HepG2 (cell line): ENCODE data around the gene RNU4-1. TPM values are rescaled to one million over a fixed set of nuclear protein-coding genes. Genes with fewer than 3 reads are reported as not detected.

Experiments used
- AGO1 ChIP-seq: fragments of 200-400 bp; formaldehyde crosslinking; IDR thresholded peaks from 2 replicates; pipeline ENCODE4 v1.6.1; 2017; ENCODE audit warnings: mild to moderate bottlenecking, low read depth, low read length, moderate library complexity; ENCODE audit not compliant: poor library complexity, severe bottlenecking
- ATF5 ChIP-seq: sonication (generic); formaldehyde crosslinking; IDR thresholded peaks from 2 replicates; pipeline ENCODE4 v1.4.0; 2020; ENCODE audit warnings: mild to moderate bottlenecking, low read depth, missing genetic modification reagents
- DMTF1 ChIP-seq: sonication (generic); formaldehyde crosslinking; IDR thresholded peaks from 2 replicates; pipeline ENCODE4 v1.4.0; 2020; ENCODE audit warnings: mild to moderate bottlenecking, missing genetic modification reagents
- GABPB1 ChIP-seq: IDR thresholded peaks from 2 replicates; pipeline ENCODE4 v1.6.1; 2016; ENCODE audit warnings: mild to moderate bottlenecking, missing genetic modification reagents, moderate library complexity, missing compliant biosample characterization
- JUNB ChIP-seq: sonication (generic); formaldehyde crosslinking; IDR thresholded peaks from 2 replicates; pipeline ENCODE4 v1.8.0; 2022; ENCODE audit warnings: missing genetic modification reagents, mild to moderate bottlenecking, borderline replicate concordance
- NFATC3 ChIP-seq: sonication (generic); formaldehyde crosslinking; IDR thresholded peaks from 2 replicates; pipeline ENCODE4 v1.5.1; 2020; ENCODE audit warnings: mild to moderate bottlenecking, missing genetic modification reagents
- PITX1 ChIP-seq: sonication (generic); formaldehyde crosslinking; IDR thresholded peaks from 2 replicates; pipeline ENCODE4 v1.5.1; 2020; ENCODE audit warnings: mild to moderate bottlenecking, missing genetic modification reagents
- PRDM15 ChIP-seq: sonication (generic); formaldehyde crosslinking; IDR thresholded peaks from 2 replicates; pipeline ENCODE4 v1.4.0; 2020; ENCODE audit warnings: missing genetic modification reagents
- REL ChIP-seq: sonication (generic); formaldehyde crosslinking; conservative IDR thresholded peaks from 2 replicates; pipeline ENCODE4 v1.8.0; 2022; ENCODE audit warnings: mild to moderate bottlenecking, missing genetic modification reagents, moderate library complexity
- REXO4 ChIP-seq: sonication (generic); formaldehyde crosslinking; IDR thresholded peaks from 2 replicates; pipeline ENCODE4 v1.8.0; 2022; ENCODE audit warnings: missing genetic modification reagents, mild to moderate bottlenecking, borderline replicate concordance
- SP140L ChIP-seq: sonication (generic); formaldehyde crosslinking; IDR thresholded peaks from 2 replicates; pipeline ENCODE4 v1.4.0; 2020; ENCODE audit warnings: missing genetic modification reagents, borderline replicate concordance
- THAP7 ChIP-seq: sonication (generic); formaldehyde crosslinking; IDR thresholded peaks from 2 replicates; pipeline ENCODE4 v1.8.1; 2023; ENCODE audit warnings: mild to moderate bottlenecking, missing genetic modification reagents
- ZNF101 ChIP-seq: sonication (generic); formaldehyde crosslinking; IDR thresholded peaks from 2 replicates; pipeline ENCODE4 v1.4.0; 2020; ENCODE audit warnings: mild to moderate bottlenecking, low read depth, missing genetic modification reagents, borderline replicate concordance
- ZNF205 ChIP-seq: IDR thresholded peaks from 2 replicates; pipeline ENCODE4 v1.6.1; 2018; ENCODE audit warnings: missing biosample characterization, missing genetic modification reagents
- ZNF350 ChIP-seq: sonication (generic); formaldehyde crosslinking; IDR thresholded peaks from 2 replicates; pipeline ENCODE4 v1.4.0; 2020; ENCODE audit warnings: mild to moderate bottlenecking, low read depth, missing genetic modification reagents, borderline replicate concordance
- ZNF362 ChIP-seq: sonication (generic); formaldehyde crosslinking; IDR thresholded peaks from 2 replicates; pipeline ENCODE4 v1.4.0; 2020; ENCODE audit warnings: missing genetic modification reagents, mild to moderate bottlenecking, borderline replicate concordance
- ZNF619 ChIP-seq: sonication (generic); formaldehyde crosslinking; IDR thresholded peaks from 2 replicates; pipeline ENCODE4 v1.4.0; 2020; ENCODE audit warnings: mild to moderate bottlenecking, missing genetic modification reagents
- ZNF777 ChIP-seq: sonication (generic); formaldehyde crosslinking; IDR thresholded peaks from 2 replicates; pipeline ENCODE4 v1.4.0; 2020; ENCODE audit warnings: missing genetic modification reagents
- ZNF879 ChIP-seq: sonication (generic); formaldehyde crosslinking; IDR thresholded peaks from 2 replicates; pipeline ENCODE4 v1.8.1; 2023; ENCODE audit warnings: missing genetic modification reagents
- ZSCAN9 ChIP-seq: IDR thresholded peaks from 2 replicates; pipeline ENCODE4 v1.6.1; 2016; ENCODE audit warnings: borderline replicate concordance
- polyA plus RNA-seq, 8 experiments: library from polyadenylated mRNA; depleted of rRNA in 3 of 8; stranded (reverse) in 7 of 8; unstranded in 1 of 8; fragments of >200 nt; fragmentation: Illumina TruSeq in 4 of 8; extraction: Trizol in 4 of 8; gene quantifications; 2 replicates each; pipeline versions ENCODE4 v1.2.1 to v1.2.3, GENCODE V29; 2011 to 2016; ENCODE audit warnings: low read depth in 4 of 8, missing spikeins in 1 of 8, mixed read lengths in 1 of 8; ENCODE audit not compliant: insufficient read depth in 1 of 8
- total RNA-seq, 5 experiments: library from RNA; depleted of rRNA; stranded (reverse); fragments of >200 nt; fragmentation: Illumina TruSeq; extraction: Trizol; gene quantifications; 2 replicates each; pipeline ENCODE4 v1.2.3, GENCODE V29; 2016; ENCODE audit warnings: low read depth in 1 of 5

RNU4-1 gene
- total and polyA plus RNA-seq, 2 of the 13 experiments (the other 11 are each of a cell fraction or from before 2014, with no cell fraction given), result 7,407 TPM; not detected in 1

GRCh38 chr12:120292661-120293531, at the start of gene RNU4-1 (continued):
- TF ChIP-seq ZNF777 (CRISPR knock-in tag) (no peak), NFATC3 (CRISPR knock-in tag) (no peak), ZSCAN9 (peak; percentile 84; the same call in 1 of the 2 replicates), ZNF619 (CRISPR knock-in tag) (no peak), JUNB (CRISPR knock-in tag) (peak; percentile 79; the same call in 1 of the 2 replicates), PRDM15 (CRISPR knock-in tag) (peak; percentile 65; the same call in 1 of the 2 replicates), ZNF879 (CRISPR knock-in tag) (no peak), REL (peak; percentile 80; the same call in 1 of the 2 replicates), GABPB1 (CRISPR knock-in tag) (no peak; the same call in 1 of the 2 replicates), ZNF350 (CRISPR knock-in tag) (no peak), ZNF362 (peak; percentile 54; the same call in 1 of the 2 replicates), DMTF1 (CRISPR knock-in tag) (no peak), REXO4 (CRISPR knock-in tag) (no peak), PITX1 (CRISPR knock-in tag) (no peak), ATF5 (CRISPR knock-in tag) (no peak), ZNF101 (CRISPR knock-in tag) (no peak), SP140L (CRISPR knock-in tag) (peak; percentile 74; the same call in 1 of the 2 replicates), ZNF205 (CRISPR knock-in tag) (peak; percentile 80), AGO1 (no peak), THAP7 (CRISPR knock-in tag) (no peak; the same call in 1 of the 2 replicates)
